ENCODE results near the gene KCND2. TPM values are rescaled to one million over a fixed set of nuclear protein-coding genes. Genes with fewer than 3 reads are reported as not detected.

Gene KCND2
- total RNA-seq, 2 donors from 2014 or later: 0.08 to 0.17 TPM

DNA sequence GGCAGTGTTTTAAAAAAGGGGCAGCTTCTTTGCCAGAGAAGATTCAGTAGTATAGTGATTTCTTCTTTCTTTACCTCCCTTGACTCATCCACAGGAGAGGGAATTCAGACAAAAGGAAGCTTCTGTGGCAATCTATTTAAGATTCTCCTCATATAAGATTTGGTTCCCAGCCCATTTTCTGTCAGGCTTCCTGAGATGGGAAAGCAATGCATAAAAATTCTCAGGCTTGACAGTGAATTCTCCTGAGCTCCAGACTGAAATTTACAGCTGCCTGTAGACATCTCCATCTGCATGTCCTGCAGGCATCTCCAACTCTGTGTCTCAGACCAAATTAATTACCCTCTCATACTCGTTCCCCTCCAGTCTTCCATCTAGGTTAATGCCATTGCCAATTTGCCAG lies 512.1 kb downstream of the KCND2 start:
- no peak overlapping the region for H3K9ac ChIP-seq (ENCODE audit: low read depth in 2 of 2, low read length in 2 of 2)
- no peaks in the 10 kb centered on the region for H3K9me3 ChIP-seq
- DNase-seq: no peak
- H3K36me3 ChIP-seq: no peaks in the 10 kb centered on the region
- TF ChIP-seq, protein P1, sequence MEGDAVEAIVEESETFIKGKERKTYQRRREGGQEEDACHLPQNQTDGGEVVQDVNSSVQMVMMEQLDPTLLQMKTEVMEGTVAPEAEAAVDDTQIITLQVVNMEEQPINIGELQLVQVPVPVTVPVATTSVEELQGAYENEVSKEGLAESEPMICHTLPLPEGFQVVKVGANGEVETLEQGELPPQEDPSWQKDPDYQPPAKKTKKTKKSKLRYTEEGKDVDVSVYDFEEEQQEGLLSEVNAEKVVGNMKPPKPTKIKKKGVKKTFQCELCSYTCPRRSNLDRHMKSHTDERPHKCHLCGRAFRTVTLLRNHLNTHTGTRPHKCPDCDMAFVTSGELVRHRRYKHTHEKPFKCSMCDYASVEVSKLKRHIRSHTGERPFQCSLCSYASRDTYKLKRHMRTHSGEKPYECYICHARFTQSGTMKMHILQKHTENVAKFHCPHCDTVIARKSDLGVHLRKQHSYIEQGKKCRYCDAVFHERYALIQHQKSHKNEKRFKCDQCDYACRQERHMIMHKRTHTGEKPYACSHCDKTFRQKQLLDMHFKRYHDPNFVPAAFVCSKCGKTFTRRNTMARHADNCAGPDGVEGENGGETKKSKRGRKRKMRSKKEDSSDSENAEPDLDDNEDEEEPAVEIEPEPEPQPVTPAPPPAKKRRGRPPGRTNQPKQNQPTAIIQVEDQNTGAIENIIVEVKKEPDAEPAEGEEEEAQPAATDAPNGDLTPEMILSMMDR (IDR thresholded peaks at IDR 0.05): no peak
- no peaks in the 10 kb centered on the region for H3K27me3 ChIP-seq
- no peak overlapping the region for H3K4me3 ChIP-seq
- H3K27ac ChIP-seq: no peak overlapping the region
- intact Hi-C loops (cut with DNase I): no loop called here
- H3K4me1 ChIP-seq: no peaks in the 10 kb centered on the region

DNA sequence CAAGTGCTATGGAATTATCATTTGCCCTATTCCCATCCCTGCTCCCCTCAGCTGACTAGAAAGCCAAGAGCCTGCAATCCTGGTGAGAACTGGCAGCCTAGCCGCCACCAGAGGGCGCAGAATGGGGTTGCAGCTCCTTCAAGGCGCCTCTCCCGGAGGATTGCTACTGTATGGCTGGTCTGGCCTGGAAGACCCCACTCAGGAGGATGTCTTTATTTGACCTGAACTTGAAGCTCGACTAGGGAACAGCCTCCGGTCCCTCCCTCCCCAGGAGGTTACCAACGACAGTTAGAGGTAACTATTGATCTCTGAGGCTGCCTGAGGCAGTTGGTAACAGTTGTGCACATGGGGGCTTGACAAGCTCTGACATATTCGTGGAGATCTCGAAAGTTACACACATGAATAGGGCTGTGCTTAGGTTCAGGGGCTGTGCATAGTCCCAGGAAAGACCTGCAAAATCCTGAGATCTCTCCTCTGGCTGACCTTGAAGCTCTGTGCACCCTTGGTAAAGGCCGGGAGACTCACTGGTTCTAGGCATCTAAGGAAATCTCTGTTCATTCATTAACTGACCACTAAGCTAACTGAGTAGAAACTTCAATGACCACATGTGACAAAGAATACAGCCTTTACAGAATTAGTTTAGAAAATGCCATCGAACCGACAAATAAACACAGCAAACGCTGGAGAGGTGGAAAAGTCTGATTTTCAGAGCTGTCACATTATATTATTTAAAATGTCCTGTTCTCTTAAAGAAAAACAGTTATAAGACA lies 519.3 kb downstream of the KCND2 start:
- intact Hi-C loops (cut with DNase I): no loop called here
- H3K27ac ChIP-seq: no peak overlapping the region
- H3K4me1 ChIP-seq: no peaks in the 10 kb centered on the region
- peak; percentile 81 for DNase-seq
- H3K36me3 ChIP-seq: no peaks in the 10 kb centered on the region
- TF ChIP-seq, protein P1 (IDR thresholded peaks at IDR 0.05): peak; percentile 87
- H3K27me3 ChIP-seq: no peaks in the 10 kb centered on the region
- H3K4me3 ChIP-seq: no peak overlapping the region
- no peaks in the 10 kb centered on the region for H3K9me3 ChIP-seq
- H3K9ac ChIP-seq (ENCODE audit: low read depth in 2 of 2, low read length in 2 of 2): no peak overlapping the region

DNA sequence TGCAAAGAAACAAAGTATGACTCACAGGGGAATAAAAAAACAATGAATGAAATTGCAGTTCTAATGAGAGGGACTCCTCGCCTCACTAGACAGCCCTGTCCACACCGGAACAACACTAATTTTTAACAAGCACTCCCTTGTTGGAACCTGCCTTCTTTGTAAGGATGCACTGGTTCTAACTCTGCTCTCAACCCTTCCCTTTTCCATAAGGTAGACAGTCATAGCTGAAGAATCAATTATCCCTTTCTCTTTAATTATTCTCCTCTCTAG lies 519.8 kb downstream of the KCND2 start:
- H3K36me3 ChIP-seq: no peaks in the 10 kb centered on the region
- no peaks in the 10 kb centered on the region for H3K4me1 ChIP-seq
- no peak for DNase-seq
- no peak overlapping the region for H3K9ac ChIP-seq (ENCODE audit: low read depth in 2 of 2, low read length in 2 of 2)
- no peaks in the 10 kb centered on the region for H3K9me3 ChIP-seq
- no peaks in the 10 kb centered on the region for H3K27me3 ChIP-seq
- H3K27ac ChIP-seq: no peak overlapping the region
- H3K4me3 ChIP-seq: no peak overlapping the region
- intact Hi-C loops (cut with DNase I): no loop called here
- TF ChIP-seq, protein P1 (IDR thresholded peaks at IDR 0.05): no peak

DNA sequence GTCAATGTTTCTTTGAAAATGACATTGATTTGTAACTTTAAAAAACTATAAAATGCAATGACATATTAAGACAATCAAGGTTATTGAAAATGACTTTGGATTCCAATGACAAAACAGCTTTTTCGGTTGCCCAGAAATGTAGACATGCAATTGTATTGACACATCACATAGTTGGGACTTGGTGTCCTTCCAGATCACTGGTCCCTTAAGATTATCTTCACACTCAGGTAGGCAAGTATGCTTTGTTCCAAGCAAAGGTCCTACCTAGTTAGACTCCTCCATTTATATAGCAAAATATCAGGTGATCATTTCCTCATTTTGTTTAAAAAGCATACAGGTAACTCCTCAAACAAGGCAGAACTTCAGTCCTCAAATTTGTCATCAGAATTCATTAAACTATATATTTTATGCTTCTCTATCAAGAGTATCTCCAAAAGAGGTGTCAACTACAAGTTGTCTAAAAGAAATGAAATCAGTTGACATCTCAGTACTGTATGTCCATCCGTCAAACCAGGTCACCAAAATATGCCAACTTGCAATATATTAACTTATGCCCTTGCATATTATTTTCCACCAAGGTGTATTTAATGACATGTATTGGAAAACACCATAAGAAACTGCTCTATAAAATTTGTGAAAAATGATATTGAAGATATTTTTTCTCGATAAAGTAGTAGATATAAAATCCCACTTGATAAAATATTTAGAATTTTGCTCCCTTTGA lies 520.4 kb downstream of the KCND2 start:
- Histone ChIP-seq H3K27ac (no peak overlapping the region), H3K36me3 (no peaks in the 10 kb centered on the region), H3K4me1 (no peaks in the 10 kb centered on the region), H3K9me3 (no peaks in the 10 kb centered on the region), H3K9ac (ENCODE audit: low read depth in 2 of 2, low read length in 2 of 2) (no peak overlapping the region), H3K27me3 (no peaks in the 10 kb centered on the region), H3K4me3 (no peak overlapping the region)
- TF ChIP-seq, protein P1 (IDR thresholded peaks at IDR 0.05): no peak
- no peak for DNase-seq
- intact Hi-C loops (cut with DNase I): no loop called here

DNA sequence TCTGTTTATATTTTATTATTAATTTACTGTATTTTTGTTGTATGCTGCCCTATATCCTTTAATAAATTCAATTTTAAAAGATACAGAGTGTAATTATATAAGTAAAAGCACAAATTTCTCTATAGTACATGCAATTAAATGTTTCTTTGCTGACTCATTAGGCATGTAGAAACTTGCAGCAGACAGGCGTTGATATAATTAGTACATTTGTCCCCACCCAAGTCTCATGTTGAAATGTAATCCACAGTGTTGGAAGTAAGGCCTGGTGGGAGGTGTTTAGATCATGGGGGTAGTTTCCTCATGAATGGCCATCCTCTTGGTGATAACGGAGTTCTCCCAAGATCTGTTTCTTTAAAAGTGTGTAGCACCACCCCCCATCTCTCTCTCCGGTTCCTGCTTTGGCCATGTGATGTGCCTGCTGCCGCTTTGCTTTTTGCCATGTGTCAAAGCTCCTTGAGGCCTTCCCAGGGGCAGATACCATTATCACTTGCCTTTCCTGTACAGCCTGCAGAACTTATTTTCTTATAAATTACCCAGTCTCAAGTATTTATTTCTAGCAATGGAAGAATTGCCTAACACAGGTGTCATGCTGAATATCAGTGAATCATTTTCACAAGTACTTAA lies 521.2 kb downstream of the KCND2 start:
- no peak overlapping the region for H3K9ac ChIP-seq (ENCODE audit: low read depth in 2 of 2, low read length in 2 of 2)
- no peaks in the 10 kb centered on the region for H3K36me3 ChIP-seq
- TF ChIP-seq, protein P1 (IDR thresholded peaks at IDR 0.05): no peak
- DNase-seq: no peak
- H3K27me3 ChIP-seq: no peaks in the 10 kb centered on the region
- H3K4me1 ChIP-seq: no peaks in the 10 kb centered on the region
- H3K4me3 ChIP-seq: no peak overlapping the region
- no peaks in the 10 kb centered on the region for H3K9me3 ChIP-seq
- intact Hi-C loops (cut with DNase I): no loop called here
- no peak overlapping the region for H3K27ac ChIP-seq
